ENCODE results near the gene FOXF1.

Gene FOXF1

GRCh38 chr16:86492961-86493629 is 17.2 kb upstream of the FOXF1 start:
- DNase-seq (ENCODE audit: low read depth) = no peak

- DNase-seq (ENCODE audit: low read depth) = no peak
Observed at GRCh38 chr16:86494039-86494564, 16.2 kb upstream of the FOXF1 start.

- no peak for DNase-seq (ENCODE audit: low read depth)
Observed at GRCh38 chr16:86494565-86495356, 15.6 kb upstream of the FOXF1 start.

- DNase-seq (ENCODE audit: low read depth) = no peak
Observed at GRCh38 chr16:86495357-86495701, 15.0 kb upstream of the FOXF1 start.

GRCh38 chr16:86495756-86496261 is 14.5 kb upstream of the FOXF1 start:
- DNase-seq (ENCODE audit: low read depth) = no peak

- DNase-seq (ENCODE audit: low read depth) = no peak
Observed at GRCh38 chr16:86496262-86496928, 13.9 kb upstream of the FOXF1 start.

- no peak for DNase-seq (ENCODE audit: low read depth)
Observed at GRCh38 chr16:86496929-86497461, 13.3 kb upstream of the FOXF1 start.

GRCh38 chr16:86497551-86498021 is 12.7 kb upstream of the FOXF1 start:
- no peak for DNase-seq (ENCODE audit: low read depth)

- no peak for DNase-seq (ENCODE audit: low read depth)
Observed at GRCh38 chr16:86498155-86498670, 12.1 kb upstream of the FOXF1 start.

GRCh38 chr16:86498671-86499439 is 11.5 kb upstream of the FOXF1 start:
- DNase-seq (ENCODE audit: low read depth) = no peak

GRCh38 chr16:86499440-86499786 is 10.9 kb upstream of the FOXF1 start:
- no peak for DNase-seq (ENCODE audit: low read depth)

GRCh38 chr16:86499889-86500707 is 10.2 kb upstream of the FOXF1 start:
- DNase-seq (ENCODE audit: low read depth) = no peak

- DNase-seq (ENCODE audit: low read depth) = no peak
Observed at GRCh38 chr16:86500708-86501510, 9.4 kb upstream of the FOXF1 start.

GRCh38 chr16:86501989-86502855 is 8.1 kb upstream of the FOXF1 start:
- DNase-seq (ENCODE audit: low read depth) = no peak

GRCh38 chr16:86502856-86503748 is 7.2 kb upstream of the FOXF1 start:
- no peak for DNase-seq (ENCODE audit: low read depth)

GRCh38 chr16:86503830-86504229 is 6.5 kb upstream of the FOXF1 start:
- DNase-seq (ENCODE audit: low read depth) = no peak

- no peak for DNase-seq (ENCODE audit: low read depth)
Observed at GRCh38 chr16:86504315-86505184, 5.8 kb upstream of the FOXF1 start.

Data from stimulated activated CD4-positive, alpha-beta T cell treated with anti-CD3 and anti-CD28 coated beads, Interleukin-2, amount 100 ng/mL, for 4 hours (primary cell).